GM19239 (cell line): ENCODE measurements around the gene NKX2-3.

Experiments used
- DNase-seq: peaks from one replicate; pipeline ENCODE4 v3.0.0; 2011; ENCODE audit warnings: low spot score; ENCODE audit not compliant: insufficient read length
- FAIRE-seq: peaks from 2 replicates; lab custom pipeline; 2011; peaks lifted over from hg19 to GRCh38; lab: Jason Lieb, UNC

Gene NKX2-3

DNA sequence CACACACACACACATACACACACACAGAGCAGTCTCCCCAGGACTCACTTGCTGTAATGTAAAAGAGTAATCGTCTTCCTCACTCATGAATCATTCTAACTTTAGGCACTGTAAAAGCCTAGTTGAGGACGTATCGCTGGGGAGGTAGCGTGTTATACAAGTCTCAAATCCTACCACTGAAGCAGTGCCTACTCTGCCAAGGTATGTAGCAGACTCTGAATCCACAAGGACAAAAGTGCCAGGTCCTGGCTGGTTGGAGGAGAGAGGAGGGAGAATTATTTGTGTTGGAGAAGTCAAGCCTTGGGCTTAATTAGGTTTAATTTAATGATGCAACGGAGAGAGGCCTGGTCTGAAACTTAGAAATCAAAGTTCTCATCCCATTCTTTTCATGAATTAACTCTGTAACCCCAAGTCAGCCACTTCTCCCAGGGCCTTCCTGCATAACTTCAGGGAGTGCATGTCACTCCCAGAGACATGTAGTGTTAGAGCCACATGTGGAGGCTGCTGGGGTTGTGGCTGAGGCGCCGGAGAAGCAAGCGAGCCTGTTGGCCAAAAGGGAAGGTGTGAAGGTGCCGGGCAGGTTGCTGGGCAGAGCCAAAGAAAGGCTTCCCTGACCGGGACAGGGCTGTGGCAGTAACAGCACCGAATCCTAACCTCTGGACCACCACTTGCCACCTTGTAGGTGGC, 36.7 kb downstream of the NKX2-3 start:
- DNase-seq (no peak), FAIRE-seq (no peak)

DNA sequence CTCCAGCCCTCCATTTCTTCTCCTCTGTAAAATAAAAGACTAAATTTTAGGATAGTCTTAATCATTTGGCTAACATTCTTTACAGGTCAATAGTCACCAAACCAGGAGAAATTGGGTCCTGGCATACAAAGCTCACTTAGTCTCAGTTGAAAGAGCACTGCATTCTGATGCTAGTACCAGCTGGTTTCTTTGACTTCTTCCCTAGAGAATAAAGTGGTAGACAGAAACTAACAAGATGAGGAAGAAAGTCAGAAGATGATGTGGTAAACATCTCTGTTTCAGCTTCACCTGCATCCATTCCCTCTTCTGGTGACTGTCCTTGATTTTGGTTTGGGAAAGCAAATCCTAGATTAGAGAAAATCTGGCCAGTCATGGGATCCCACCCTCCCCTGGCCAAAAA, 37.2 kb downstream of the NKX2-3 start:
- FAIRE-seq, result no peak

DNA sequence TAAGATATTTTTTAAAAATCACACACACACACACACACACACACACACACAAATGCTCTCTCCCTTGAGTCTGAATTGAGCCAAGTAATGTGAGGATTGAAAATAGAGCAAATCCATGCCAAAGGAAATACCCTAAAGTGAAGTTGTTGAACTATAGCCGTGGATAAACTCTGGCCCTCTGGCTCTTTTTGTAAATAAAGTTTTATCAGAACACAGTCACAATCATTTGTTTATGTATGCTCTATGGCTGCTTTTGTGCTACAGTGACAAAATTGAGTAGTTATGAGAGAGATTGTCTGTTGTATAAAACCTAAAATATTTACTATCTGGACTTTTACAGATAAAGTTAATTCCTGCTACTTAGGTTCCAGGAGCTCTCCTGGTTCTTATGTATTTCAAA, 39.1 kb downstream of the NKX2-3 start:
- DNase-seq (no peak), FAIRE-seq (no peak)

More for the DNA sequence above, 37.2 kb downstream of the NKX2-3 start:
- DNase-seq, result no peak

- FAIRE-seq, result no peak
- DNase-seq, result no peak
These were observed 41.0 kb downstream of the NKX2-3 start for GRCh38 chr10:99573790-99574189.

DNA sequence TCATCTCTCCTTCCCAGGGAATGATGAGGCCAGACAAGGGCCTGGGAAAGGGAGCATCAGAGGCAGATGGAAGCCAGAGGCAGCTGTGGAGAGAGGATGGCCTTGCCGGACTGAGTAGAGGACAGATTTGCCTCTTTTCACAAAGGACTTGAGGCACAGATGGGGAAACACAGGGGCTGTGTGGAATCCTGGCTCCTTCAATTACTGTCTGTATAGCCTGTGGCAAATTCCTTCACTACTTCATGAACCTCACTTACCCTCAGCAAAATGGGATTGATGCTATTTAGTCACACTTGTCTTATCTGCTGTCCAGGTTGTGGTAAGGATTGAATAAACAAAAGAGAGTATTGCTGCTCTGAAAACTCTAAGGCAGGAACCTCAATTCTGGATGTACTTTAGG, 47.2 kb downstream of the NKX2-3 start:
- DNase-seq (no peak), FAIRE-seq (no peak)

DNA sequence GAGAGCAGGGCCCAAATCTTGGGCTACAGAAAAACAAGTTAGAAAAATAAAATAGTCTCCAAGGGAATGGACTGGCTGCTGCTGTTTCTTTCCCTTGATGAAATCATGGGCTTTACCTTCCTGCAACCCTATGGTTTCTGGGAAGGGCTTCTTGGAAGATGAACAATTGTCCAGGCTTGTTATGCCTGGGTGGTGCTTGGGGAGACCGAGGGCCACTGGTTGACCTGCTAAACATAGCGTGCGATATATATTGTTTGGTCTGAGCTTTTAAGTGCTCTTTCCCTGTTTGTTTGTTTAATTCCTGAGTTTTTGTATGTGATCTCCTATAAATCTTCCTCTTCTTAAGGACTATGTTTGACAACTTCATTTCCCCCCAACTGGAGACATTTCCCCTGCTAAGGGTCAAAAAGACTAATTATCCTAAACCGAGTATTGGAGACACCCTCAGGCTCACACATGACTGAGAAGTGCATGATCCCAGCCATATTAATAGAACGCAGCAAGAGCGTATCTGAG, 49.6 kb downstream of the NKX2-3 start:
- FAIRE-seq (no peak), DNase-seq (no peak)

GRCh38 chr10:99583687-99584086, 50.9 kb downstream of the NKX2-3 start:
- DNase-seq, result no peak
- FAIRE-seq, result no peak
